WTC11 (cell line): Measurements from ENCODE around the gene ABCB8. TPM values are rescaled to one million over a fixed set of nuclear protein-coding genes. Genes with fewer than 3 reads are reported as not detected.

Experiments used
- ATAC-seq: fragments of 200-7000 bp; cut with Tn5 transposase; 2 replicates; pipeline ENCODE4 v1.10.0; 2021; ENCODE audit warnings: mild to moderate bottlenecking, moderate library complexity
- CTCF ChIA-PET: fragments of 300-600 bp; sonication (Branson Sonifier 250); formaldehyde crosslinking; loops from one replicate; lab custom pipeline; 2021; ENCODE audit warnings: antibody characterized with exemption; lab: Charles Lee
- POLR2A ChIA-PET: fragments of 350-600 bp; sonication (Branson Sonifier 250); formaldehyde crosslinking; loops from one replicate; lab custom pipeline; 2021; ENCODE audit warnings: antibody characterized with exemption; lab: Charles Lee
- DNase-seq: peaks from one replicate; pipeline ENCODE4 v3.0.0; 2021; ENCODE audit warnings: low spot score
- H3K27ac Mint-ChIP-seq: 2 replicates; pipeline ENCODE4 v1.8.0; 2021; ENCODE audit warnings: mixed read lengths
- H3K27me3 Mint-ChIP-seq: 2 replicates; pipeline ENCODE4 v1.8.0; 2021; ENCODE audit warnings: low read depth, mild to moderate bottlenecking, moderate library complexity, mixed read lengths
- H3K36me3 Mint-ChIP-seq: 2 replicates; pipeline ENCODE4 v1.8.0; 2021; ENCODE audit warnings: mixed read lengths
- H3K4me1 Mint-ChIP-seq: 2 replicates; pipeline ENCODE4 v1.8.0; 2022; ENCODE audit warnings: mixed read lengths
- H3K4me3 Mint-ChIP-seq: 2 replicates; pipeline ENCODE4 v1.8.0; 2021; ENCODE audit warnings: mild to moderate bottlenecking, moderate library complexity, mixed read lengths
- H3K9me3 Mint-ChIP-seq: 2 replicates; pipeline ENCODE4 v1.8.0; 2021; ENCODE audit warnings: mixed read lengths
- ATF2 ChIP-seq: sonication (generic); formaldehyde crosslinking; IDR thresholded peaks from 2 replicates; pipeline ENCODE4 v1.8.1; 2022; ENCODE audit warnings: low read depth, missing genetic modification reagents, borderline replicate concordance
- CREM ChIP-seq: sonication (generic); formaldehyde crosslinking; IDR thresholded peaks from 2 replicates; pipeline ENCODE4 v1.8.1; 2022; ENCODE audit warnings: mild to moderate bottlenecking, missing genetic modification reagents, moderate library complexity
- CTCF ChIP-seq: fragments of 200-600 bp; IDR thresholded peaks from 2 replicates; pipeline ENCODE4 v1.8.0; 2022; ENCODE audit warnings: antibody characterized with exemption
- FOXK1 ChIP-seq: sonication (generic); formaldehyde crosslinking; IDR thresholded peaks from 2 replicates; pipeline ENCODE4 v1.8.0; 2022; ENCODE audit warnings: mild to moderate bottlenecking, moderate library complexity, missing genetic modification reagents
- OVOL2 ChIP-seq: fragments of 250-450 bp; sonication (Bioruptor Pico); IDR thresholded peaks from 2 replicates; pipeline ENCODE4 v1.9.0; 2021; ENCODE audit warnings: mild to moderate bottlenecking, borderline replicate concordance
- RELA ChIP-seq: sonication (generic); formaldehyde crosslinking; IDR thresholded peaks from 2 replicates; pipeline ENCODE4 v1.8.1; 2022; ENCODE audit warnings: missing genetic modification reagents, mild to moderate bottlenecking, borderline replicate concordance
- SOX15 ChIP-seq: fragments of 250-450 bp; sonication (Bioruptor Pico); IDR thresholded peaks from 2 replicates; pipeline ENCODE4 v1.9.0; 2021; ENCODE audit warnings: mild to moderate bottlenecking
- TCF7 ChIP-seq: sonication (generic); formaldehyde crosslinking; IDR thresholded peaks from 2 replicates; pipeline ENCODE4 v1.8.0; 2022; ENCODE audit warnings: mild to moderate bottlenecking, low read depth, missing genetic modification reagents, moderate library complexity
- ZNF317 ChIP-seq: sonication (generic); formaldehyde crosslinking; IDR thresholded peaks from 2 replicates; pipeline ENCODE4 v1.8.1; 2023; ENCODE audit warnings: low read depth, mild to moderate bottlenecking, moderate library complexity, missing genetic modification reagents, borderline replicate concordance
- total RNA-seq: library from RNA; stranded (reverse); gene quantifications from 3 replicates; pipeline ENCODE4 v1.2.3, GENCODE V29; 2021
- TF ChIP-seq, protein P1 (sequence below): sonication (generic); formaldehyde crosslinking; conservative IDR thresholded peaks from 2 replicates; pipeline ENCODE4 v1.8.1; 2022; ENCODE audit warnings: mild to moderate bottlenecking, missing genetic modification reagents
- TF ChIP-seq, protein P2 (sequence below): fragments of 250-450 bp; sonication (Bioruptor Pico); IDR thresholded peaks from 2 replicates; pipeline ENCODE4 v1.9.0; 2021; ENCODE audit warnings: mild to moderate bottlenecking, borderline replicate concordance
- TF ChIP-seq, protein P3 (sequence below): sonication (generic); formaldehyde crosslinking; IDR thresholded peaks from 2 replicates; pipeline ENCODE4 v1.8.1; 2023; ENCODE audit warnings: mild to moderate bottlenecking, missing genetic modification reagents, borderline replicate concordance

ABCB8 gene
- total RNA-seq, 1 experiment from 2014 or later: 35.9 TPM

GRCh38 chr7:151012031-151012692, 16.1 kb upstream of the ABCB8 start:
- ChIA-PET CTCF (interaction anchor here (0.6 to 6.6 kb wide), 23 partner anchors 7 to 232 kb away, joined by 3 to 112 read pairs (median 8); partner anchors contain the start of genes ABCB8 and CDK5), POLR2A (no interaction called here)
- DNase-seq: no peak
- no peaks in the 10 kb centered on the region for H3K9me3 Mint-ChIP-seq
- peaks cover 40% of the 10 kb centered on the region for H3K4me1 Mint-ChIP-seq
- no peak for ATAC-seq
- peaks cover 43% of the 10 kb centered on the region for H3K27me3 Mint-ChIP-seq
- H3K36me3 Mint-ChIP-seq: no peaks in the 10 kb centered on the region
- TF ChIP-seq TCF7 (CRISPR knock-in tag): no peak
- TF ChIP-seq, protein P1, sequence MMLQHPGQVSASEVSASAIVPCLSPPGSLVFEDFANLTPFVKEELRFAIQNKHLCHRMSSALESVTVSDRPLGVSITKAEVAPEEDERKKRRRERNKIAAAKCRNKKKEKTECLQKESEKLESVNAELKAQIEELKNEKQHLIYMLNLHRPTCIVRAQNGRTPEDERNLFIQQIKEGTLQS: no peak
- no peak for TF ChIP-seq SOX15 (CRISPR knock-in tag)
- TF ChIP-seq ATF2 (CRISPR knock-in tag): no peak
- TF ChIP-seq FOXK1 (CRISPR knock-in tag): no peak
- no peak for TF ChIP-seq RELA (CRISPR knock-in tag)
- no peak for TF ChIP-seq CREM (CRISPR knock-in tag)
- TF ChIP-seq, protein P2, sequence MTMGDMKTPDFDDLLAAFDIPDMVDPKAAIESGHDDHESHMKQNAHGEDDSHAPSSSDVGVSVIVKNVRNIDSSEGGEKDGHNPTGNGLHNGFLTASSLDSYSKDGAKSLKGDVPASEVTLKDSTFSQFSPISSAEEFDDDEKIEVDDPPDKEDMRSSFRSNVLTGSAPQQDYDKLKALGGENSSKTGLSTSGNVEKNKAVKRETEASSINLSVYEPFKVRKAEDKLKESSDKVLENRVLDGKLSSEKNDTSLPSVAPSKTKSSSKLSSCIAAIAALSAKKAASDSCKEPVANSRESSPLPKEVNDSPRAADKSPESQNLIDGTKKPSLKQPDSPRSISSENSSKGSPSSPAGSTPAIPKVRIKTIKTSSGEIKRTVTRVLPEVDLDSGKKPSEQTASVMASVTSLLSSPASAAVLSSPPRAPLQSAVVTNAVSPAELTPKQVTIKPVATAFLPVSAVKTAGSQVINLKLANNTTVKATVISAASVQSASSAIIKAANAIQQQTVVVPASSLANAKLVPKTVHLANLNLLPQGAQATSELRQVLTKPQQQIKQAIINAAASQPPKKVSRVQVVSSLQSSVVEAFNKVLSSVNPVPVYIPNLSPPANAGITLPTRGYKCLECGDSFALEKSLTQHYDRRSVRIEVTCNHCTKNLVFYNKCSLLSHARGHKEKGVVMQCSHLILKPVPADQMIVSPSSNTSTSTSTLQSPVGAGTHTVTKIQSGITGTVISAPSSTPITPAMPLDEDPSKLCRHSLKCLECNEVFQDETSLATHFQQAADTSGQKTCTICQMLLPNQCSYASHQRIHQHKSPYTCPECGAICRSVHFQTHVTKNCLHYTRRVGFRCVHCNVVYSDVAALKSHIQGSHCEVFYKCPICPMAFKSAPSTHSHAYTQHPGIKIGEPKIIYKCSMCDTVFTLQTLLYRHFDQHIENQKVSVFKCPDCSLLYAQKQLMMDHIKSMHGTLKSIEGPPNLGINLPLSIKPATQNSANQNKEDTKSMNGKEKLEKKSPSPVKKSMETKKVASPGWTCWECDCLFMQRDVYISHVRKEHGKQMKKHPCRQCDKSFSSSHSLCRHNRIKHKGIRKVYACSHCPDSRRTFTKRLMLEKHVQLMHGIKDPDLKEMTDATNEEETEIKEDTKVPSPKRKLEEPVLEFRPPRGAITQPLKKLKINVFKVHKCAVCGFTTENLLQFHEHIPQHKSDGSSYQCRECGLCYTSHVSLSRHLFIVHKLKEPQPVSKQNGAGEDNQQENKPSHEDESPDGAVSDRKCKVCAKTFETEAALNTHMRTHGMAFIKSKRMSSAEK (CRISPR knock-in tag): no peak
- TF ChIP-seq ZNF317: no peak
- TF ChIP-seq OVOL2: no peak
- no peak overlapping the region for H3K27ac Mint-ChIP-seq
- peak overlapping the region; percentile 61 for H3K4me3 Mint-ChIP-seq

DNA sequence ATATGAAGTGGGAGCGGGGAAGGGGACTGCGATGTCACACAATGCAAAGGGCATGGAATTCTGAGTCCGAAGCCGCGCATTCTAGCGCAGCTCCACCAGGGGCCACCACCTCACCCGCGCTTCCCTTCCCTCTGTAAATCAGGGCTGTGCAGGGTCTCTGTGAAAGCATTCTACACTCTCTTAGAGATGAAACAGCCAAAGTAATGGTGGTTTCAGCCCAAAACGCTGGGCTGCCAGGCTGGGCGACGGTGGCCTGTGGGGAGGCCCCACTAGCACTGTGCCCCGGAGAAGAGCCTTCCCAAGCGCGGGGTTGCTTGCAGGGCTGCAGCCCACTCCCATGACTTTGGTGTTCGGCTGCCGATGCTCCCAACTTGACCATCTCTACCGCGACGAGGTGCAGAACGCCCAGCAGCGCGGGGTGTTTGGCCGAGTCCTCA, 15.3 kb upstream of the ABCB8 start:
- Mint-ChIP-seq H3K4me3 (peak overlapping the region; percentile 61), H3K9me3 (no peaks in the 10 kb centered on the region), H3K4me1 (peaks cover 45% of the 10 kb centered on the region), H3K27me3 (peaks cover 51% of the 10 kb centered on the region), H3K36me3 (no peaks in the 10 kb centered on the region), H3K27ac (no peak overlapping the region)
- ChIA-PET POLR2A (no interaction called here), CTCF (interaction anchor here (0.6 to 6.6 kb wide), 20 partner anchors 8 to 231 kb away, joined by 3 to 56 read pairs (median 7); partner anchors contain the start of genes ABCB8 and CDK5)
- DNase-seq (peak; percentile 68), ATAC-seq (peak; percentile 49)
- TF ChIP-seq, protein P3, sequence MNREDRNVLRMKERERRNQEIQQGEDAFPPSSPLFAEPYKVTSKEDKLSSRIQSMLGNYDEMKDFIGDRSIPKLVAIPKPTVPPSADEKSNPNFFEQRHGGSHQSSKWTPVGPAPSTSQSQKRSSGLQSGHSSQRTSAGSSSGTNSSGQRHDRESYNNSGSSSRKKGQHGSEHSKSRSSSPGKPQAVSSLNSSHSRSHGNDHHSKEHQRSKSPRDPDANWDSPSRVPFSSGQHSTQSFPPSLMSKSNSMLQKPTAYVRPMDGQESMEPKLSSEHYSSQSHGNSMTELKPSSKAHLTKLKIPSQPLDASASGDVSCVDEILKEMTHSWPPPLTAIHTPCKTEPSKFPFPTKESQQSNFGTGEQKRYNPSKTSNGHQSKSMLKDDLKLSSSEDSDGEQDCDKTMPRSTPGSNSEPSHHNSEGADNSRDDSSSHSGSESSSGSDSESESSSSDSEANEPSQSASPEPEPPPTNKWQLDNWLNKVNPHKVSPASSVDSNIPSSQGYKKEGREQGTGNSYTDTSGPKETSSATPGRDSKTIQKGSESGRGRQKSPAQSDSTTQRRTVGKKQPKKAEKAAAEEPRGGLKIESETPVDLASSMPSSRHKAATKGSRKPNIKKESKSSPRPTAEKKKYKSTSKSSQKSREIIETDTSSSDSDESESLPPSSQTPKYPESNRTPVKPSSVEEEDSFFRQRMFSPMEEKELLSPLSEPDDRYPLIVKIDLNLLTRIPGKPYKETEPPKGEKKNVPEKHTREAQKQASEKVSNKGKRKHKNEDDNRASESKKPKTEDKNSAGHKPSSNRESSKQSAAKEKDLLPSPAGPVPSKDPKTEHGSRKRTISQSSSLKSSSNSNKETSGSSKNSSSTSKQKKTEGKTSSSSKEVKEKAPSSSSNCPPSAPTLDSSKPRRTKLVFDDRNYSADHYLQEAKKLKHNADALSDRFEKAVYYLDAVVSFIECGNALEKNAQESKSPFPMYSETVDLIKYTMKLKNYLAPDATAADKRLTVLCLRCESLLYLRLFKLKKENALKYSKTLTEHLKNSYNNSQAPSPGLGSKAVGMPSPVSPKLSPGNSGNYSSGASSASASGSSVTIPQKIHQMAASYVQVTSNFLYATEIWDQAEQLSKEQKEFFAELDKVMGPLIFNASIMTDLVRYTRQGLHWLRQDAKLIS (CRISPR knock-in tag): no peak
- TF ChIP-seq CTCF: 0 out of 2 replicates have a peak, but pooled peaks have one; percentile 35
